WTC11 (cell line): ENCODE measurements around the gene SPIRE1.

Experiments
- ETV6 ChIP-seq: sonication (generic); formaldehyde crosslinking; IDR thresholded peaks from 2 replicates; pipeline ENCODE4 v1.8.1; 2022; ENCODE audit warnings: mild to moderate bottlenecking, missing genetic modification reagents
- MYBL2 ChIP-seq: sonication (generic); formaldehyde crosslinking; IDR thresholded peaks from 2 replicates; pipeline ENCODE4 v1.8.1; 2023; ENCODE audit warnings: mild to moderate bottlenecking, moderate library complexity, missing genetic modification reagents
- NR1H2 ChIP-seq: sonication (generic); formaldehyde crosslinking; IDR thresholded peaks from 2 replicates; pipeline ENCODE4 v1.9.0; 2021; ENCODE audit warnings: mild to moderate bottlenecking, moderate library complexity, missing genetic modification reagents
- TCF7 ChIP-seq: sonication (generic); formaldehyde crosslinking; IDR thresholded peaks from 2 replicates; pipeline ENCODE4 v1.8.0; 2022; ENCODE audit warnings: mild to moderate bottlenecking, low read depth, missing genetic modification reagents, moderate library complexity
- TP53 ChIP-seq: sonication (generic); formaldehyde crosslinking; IDR thresholded peaks from 2 replicates; pipeline ENCODE4 v1.8.1; 2023; ENCODE audit warnings: mild to moderate bottlenecking, missing genetic modification reagents
- ZBTB21 ChIP-seq: sonication (generic); formaldehyde crosslinking; IDR thresholded peaks from 2 replicates; pipeline ENCODE4 v1.8.1; 2023; ENCODE audit warnings: mild to moderate bottlenecking, missing genetic modification reagents, borderline replicate concordance
- TF ChIP-seq, protein P1 (sequence below): fragments of 200-600 bp; IDR thresholded peaks from 2 replicates; pipeline ENCODE4 v1.8.0; 2022; ENCODE audit warnings: antibody characterized with exemption
- TF ChIP-seq, protein P2 (sequence below): sonication (generic); formaldehyde crosslinking; conservative IDR thresholded peaks from 2 replicates; pipeline ENCODE4 v1.8.1; 2022; ENCODE audit warnings: mild to moderate bottlenecking, missing genetic modification reagents
- TF ChIP-seq, protein P3 (sequence below): sonication (generic); formaldehyde crosslinking; IDR thresholded peaks from 2 replicates; pipeline ENCODE4 v1.8.1; 2022; ENCODE audit warnings: missing genetic modification reagents, borderline replicate concordance
- TF ChIP-seq, protein P4 (sequence below): fragments of 250-450 bp; sonication (Bioruptor Pico); IDR thresholded peaks from 2 replicates; pipeline ENCODE4 v1.9.0; 2021; ENCODE audit warnings: moderate library complexity, mild to moderate bottlenecking, inconsistent platforms, borderline replicate concordance
- TF ChIP-seq, protein P5 (sequence below): sonication (generic); formaldehyde crosslinking; IDR thresholded peaks from 2 replicates; pipeline ENCODE4 v1.8.1; 2023; ENCODE audit warnings: mild to moderate bottlenecking, missing genetic modification reagents, moderate library complexity
- TF ChIP-seq, protein P6 (sequence below): sonication (generic); formaldehyde crosslinking; IDR thresholded peaks from 2 replicates; pipeline ENCODE4 v1.8.1; 2022; ENCODE audit warnings: low read depth, missing genetic modification reagents, borderline replicate concordance

DNA sequence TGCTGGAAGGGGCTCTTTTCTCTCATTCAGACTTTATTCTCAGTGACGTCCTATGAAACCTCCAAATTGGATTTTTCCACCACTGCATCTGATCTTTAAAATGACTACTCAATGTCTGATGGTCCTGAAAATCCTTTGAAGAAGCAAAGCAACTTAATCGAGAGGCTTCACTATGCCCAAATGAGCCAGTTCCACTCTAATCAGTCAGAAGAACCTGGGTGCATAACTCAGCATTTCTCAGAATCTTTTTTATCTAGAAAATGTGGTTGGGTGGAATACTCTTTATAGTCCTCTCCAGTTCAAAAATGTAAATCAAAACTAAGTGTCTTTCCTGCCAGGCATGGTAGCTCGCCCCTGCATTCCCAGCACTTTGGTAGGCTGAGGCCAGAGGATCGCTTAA is 189.5 kb downstream of the SPIRE1 start:
- no peak for TF ChIP-seq ETV6
- TF ChIP-seq, protein P1, sequence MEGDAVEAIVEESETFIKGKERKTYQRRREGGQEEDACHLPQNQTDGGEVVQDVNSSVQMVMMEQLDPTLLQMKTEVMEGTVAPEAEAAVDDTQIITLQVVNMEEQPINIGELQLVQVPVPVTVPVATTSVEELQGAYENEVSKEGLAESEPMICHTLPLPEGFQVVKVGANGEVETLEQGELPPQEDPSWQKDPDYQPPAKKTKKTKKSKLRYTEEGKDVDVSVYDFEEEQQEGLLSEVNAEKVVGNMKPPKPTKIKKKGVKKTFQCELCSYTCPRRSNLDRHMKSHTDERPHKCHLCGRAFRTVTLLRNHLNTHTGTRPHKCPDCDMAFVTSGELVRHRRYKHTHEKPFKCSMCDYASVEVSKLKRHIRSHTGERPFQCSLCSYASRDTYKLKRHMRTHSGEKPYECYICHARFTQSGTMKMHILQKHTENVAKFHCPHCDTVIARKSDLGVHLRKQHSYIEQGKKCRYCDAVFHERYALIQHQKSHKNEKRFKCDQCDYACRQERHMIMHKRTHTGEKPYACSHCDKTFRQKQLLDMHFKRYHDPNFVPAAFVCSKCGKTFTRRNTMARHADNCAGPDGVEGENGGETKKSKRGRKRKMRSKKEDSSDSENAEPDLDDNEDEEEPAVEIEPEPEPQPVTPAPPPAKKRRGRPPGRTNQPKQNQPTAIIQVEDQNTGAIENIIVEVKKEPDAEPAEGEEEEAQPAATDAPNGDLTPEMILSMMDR = no peak
- TF ChIP-seq NR1H2 (CRISPR knock-in tag) = no peak
- TF ChIP-seq, protein P2, sequence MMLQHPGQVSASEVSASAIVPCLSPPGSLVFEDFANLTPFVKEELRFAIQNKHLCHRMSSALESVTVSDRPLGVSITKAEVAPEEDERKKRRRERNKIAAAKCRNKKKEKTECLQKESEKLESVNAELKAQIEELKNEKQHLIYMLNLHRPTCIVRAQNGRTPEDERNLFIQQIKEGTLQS = no peak
- TF ChIP-seq TP53 (CRISPR knock-in tag) = no peak
- TF ChIP-seq, protein P3, sequence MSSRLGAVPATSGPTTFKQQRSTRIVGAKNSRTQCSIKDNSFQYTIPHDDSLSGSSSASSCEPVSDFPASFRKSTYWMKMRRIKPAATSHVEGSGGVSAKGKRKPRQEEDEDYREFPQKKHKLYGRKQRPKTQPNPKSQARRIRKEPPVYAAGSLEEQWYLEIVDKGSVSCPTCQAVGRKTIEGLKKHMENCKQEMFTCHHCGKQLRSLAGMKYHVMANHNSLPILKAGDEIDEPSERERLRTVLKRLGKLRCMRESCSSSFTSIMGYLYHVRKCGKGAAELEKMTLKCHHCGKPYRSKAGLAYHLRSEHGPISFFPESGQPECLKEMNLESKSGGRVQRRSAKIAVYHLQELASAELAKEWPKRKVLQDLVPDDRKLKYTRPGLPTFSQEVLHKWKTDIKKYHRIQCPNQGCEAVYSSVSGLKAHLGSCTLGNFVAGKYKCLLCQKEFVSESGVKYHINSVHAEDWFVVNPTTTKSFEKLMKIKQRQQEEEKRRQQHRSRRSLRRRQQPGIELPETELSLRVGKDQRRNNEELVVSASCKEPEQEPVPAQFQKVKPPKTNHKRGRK (CRISPR knock-in tag) = no peak
- TF ChIP-seq, protein P4, sequence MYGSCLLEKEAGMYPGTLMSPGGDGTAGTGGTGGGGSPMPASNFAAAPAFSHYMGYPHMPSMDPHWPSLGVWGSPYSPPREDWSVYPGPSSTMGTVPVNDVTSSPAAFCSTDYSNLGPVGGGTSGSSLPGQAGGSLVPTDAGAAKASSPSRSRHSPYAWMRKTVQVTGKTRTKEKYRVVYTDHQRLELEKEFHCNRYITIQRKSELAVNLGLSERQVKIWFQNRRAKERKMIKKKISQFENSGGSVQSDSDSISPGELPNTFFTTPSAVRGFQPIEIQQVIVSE = no peak
- TF ChIP-seq, protein P5, sequence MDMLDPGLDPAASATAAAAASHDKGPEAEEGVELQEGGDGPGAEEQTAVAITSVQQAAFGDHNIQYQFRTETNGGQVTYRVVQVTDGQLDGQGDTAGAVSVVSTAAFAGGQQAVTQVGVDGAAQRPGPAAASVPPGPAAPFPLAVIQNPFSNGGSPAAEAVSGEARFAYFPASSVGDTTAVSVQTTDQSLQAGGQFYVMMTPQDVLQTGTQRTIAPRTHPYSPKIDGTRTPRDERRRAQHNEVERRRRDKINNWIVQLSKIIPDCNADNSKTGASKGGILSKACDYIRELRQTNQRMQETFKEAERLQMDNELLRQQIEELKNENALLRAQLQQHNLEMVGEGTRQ = no peak
- no peak for TF ChIP-seq MYBL2 (CRISPR knock-in tag)
- TF ChIP-seq, protein P6, sequence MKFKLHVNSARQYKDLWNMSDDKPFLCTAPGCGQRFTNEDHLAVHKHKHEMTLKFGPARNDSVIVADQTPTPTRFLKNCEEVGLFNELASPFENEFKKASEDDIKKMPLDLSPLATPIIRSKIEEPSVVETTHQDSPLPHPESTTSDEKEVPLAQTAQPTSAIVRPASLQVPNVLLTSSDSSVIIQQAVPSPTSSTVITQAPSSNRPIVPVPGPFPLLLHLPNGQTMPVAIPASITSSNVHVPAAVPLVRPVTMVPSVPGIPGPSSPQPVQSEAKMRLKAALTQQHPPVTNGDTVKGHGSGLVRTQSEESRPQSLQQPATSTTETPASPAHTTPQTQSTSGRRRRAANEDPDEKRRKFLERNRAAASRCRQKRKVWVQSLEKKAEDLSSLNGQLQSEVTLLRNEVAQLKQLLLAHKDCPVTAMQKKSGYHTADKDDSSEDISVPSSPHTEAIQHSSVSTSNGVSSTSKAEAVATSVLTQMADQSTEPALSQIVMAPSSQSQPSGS (CRISPR knock-in tag) = no peak
- no peak for TF ChIP-seq ZBTB21 (CRISPR knock-in tag)
- TF ChIP-seq TCF7 = no peak
